ENCODE data around the gene NCOA3. TPM values are rescaled to one million over a fixed set of nuclear protein-coding genes. Genes with fewer than 3 reads are reported as not detected.

The NCOA3 gene
- total RNA-seq, 1 donor from 2014 or later = 45.9 TPM

- TF ChIP-seq CTCF (IDR thresholded peaks at IDR 0.05; ENCODE audit: unreplicated experiment) = no peak
- DNase-seq (ENCODE audit: low spot score in 2 of 2, unreplicated experiment in 2 of 2) = no peak
- Mint-ChIP-seq H3K4me3 (no peak overlapping the region), H3K27ac (no peak overlapping the region), H3K27me3 (ENCODE audit: low read depth) (no peaks in the 10 kb centered on the region), H3K9me3 (no peaks in the 10 kb centered on the region), H3K4me1 (peaks cover 31% of the 10 kb centered on the region), H3K36me3 (peaks cover 7% of the 10 kb centered on the region)
Measured at GRCh38 chr20:47509685-47510084, 8.0 kb downstream of the NCOA3 start.

DNA sequence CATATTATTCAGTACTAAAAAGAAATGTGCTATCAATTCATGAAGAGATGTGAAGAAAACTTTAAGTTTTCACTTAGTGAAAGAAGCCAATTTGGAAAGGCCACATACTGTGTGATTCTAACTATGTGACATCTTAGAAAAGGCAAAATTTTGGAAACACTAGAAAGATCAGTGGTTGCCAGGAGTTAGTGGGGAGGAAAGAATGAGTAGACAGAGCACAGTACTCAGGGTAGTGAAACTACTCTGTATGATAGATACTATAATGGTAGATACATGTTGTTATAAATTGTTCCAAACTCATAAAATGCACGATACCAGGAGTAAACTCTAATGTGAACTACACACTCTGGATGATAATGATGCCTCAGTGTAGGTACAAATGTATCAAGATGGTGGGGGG is 14.2 kb downstream of the NCOA3 start:
- H3K27ac Mint-ChIP-seq = no peak overlapping the region
- H3K4me1 Mint-ChIP-seq = peaks cover 5% of the 10 kb centered on the region
- no peak overlapping the region for H3K4me3 Mint-ChIP-seq
- no peak for DNase-seq (ENCODE audit: low spot score in 2 of 2, unreplicated experiment in 2 of 2)
- TF ChIP-seq CTCF (IDR thresholded peaks at IDR 0.05; ENCODE audit: unreplicated experiment) = no peak
- H3K9me3 Mint-ChIP-seq = peaks cover 8% of the 10 kb centered on the region
- peaks cover 22% of the 10 kb centered on the region for H3K36me3 Mint-ChIP-seq
- no peaks in the 10 kb centered on the region for H3K27me3 Mint-ChIP-seq (ENCODE audit: low read depth)

DNA sequence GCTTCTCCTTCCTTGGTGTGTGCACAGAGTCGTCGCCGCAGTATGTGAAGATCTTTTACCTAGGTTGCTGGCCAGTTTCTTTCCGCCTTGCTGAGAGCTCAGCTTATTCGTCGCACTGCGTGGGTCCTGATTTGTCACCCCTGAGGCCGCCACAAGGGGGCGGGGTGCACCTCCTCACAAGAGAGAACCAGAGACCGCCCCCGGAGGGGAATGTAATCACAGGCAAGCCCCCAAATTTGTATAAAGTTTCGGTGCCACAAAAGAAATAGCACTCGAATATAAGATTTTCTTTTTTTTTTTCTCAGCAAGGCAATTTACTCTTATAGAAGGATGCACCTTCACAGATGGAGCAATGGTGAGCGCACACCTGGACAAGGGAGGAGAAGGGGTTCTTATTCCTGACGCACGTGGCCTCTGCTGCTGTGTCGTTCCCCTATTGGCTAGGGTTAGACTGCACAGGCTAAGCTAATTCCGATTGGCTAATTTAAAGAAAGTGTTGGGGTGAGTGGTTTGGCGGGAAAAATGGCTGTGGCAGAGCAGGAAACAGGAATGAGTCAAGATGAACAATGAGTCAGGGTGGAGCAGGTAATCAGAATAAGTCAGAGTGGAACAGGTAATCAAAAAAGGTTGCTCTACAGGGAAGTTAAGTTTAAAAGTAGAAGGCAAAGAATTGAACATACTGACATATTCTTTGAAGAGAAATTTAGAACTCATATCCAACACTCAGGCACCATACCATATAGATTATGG is 19.5 kb downstream of the NCOA3 start:
- DNase-seq (ENCODE audit: low spot score in 2 of 2, unreplicated experiment in 2 of 2) = no peak
- no peak overlapping the region for H3K27ac Mint-ChIP-seq
- H3K4me3 Mint-ChIP-seq = no peak overlapping the region
- H3K36me3 Mint-ChIP-seq = peaks cover 44% of the 10 kb centered on the region
- H3K9me3 Mint-ChIP-seq = peaks cover 29% of the 10 kb centered on the region
- peaks cover 5% of the 10 kb centered on the region for H3K4me1 Mint-ChIP-seq
- TF ChIP-seq CTCF (IDR thresholded peaks at IDR 0.05; ENCODE audit: unreplicated experiment) = peak; percentile 14
- no peaks in the 10 kb centered on the region for H3K27me3 Mint-ChIP-seq (ENCODE audit: low read depth)

GRCh38 chr20:47524015-47524784 is 22.5 kb downstream of the NCOA3 start:
- no peak for TF ChIP-seq CTCF (IDR thresholded peaks at IDR 0.05; ENCODE audit: unreplicated experiment)
- no peak for DNase-seq (ENCODE audit: low spot score in 2 of 2, unreplicated experiment in 2 of 2)
- Mint-ChIP-seq H3K36me3 (peaks cover 47% of the 10 kb centered on the region), H3K4me3 (no peak overlapping the region), H3K9me3 (peaks cover 41% of the 10 kb centered on the region), H3K27me3 (ENCODE audit: low read depth) (no peaks in the 10 kb centered on the region), H3K4me1 (peaks cover 5% of the 10 kb centered on the region), H3K27ac (peak overlapping the region; percentile 71)

GRCh38 chr20:47527004-47527800 is 25.5 kb downstream of the NCOA3 start:
- no peak for DNase-seq (ENCODE audit: low spot score in 2 of 2, unreplicated experiment in 2 of 2)
- H3K4me3 Mint-ChIP-seq = no peak overlapping the region
- H3K9me3 Mint-ChIP-seq = peaks cover 22% of the 10 kb centered on the region
- H3K36me3 Mint-ChIP-seq = peaks cover 28% of the 10 kb centered on the region
- H3K27ac Mint-ChIP-seq = peak overlapping the region; percentile 44
- TF ChIP-seq CTCF (IDR thresholded peaks at IDR 0.05; ENCODE audit: unreplicated experiment) = no peak
- peaks cover 20% of the 10 kb centered on the region for H3K4me1 Mint-ChIP-seq
- no peaks in the 10 kb centered on the region for H3K27me3 Mint-ChIP-seq (ENCODE audit: low read depth)
